HG03060 (cell line): Measurements from ENCODE around the gene ARPC1A.
A peak's percentile ranks its signal among the peaks of the same experiment; 100 is the strongest.
"Not testable (repeated sequence)": the region's sequence is repeated elsewhere in the genome, so short reads cannot be mapped to it uniquely, and the experiment has no call there.

Experiments used
- ATAC-seq: cut with Tn5 transposase; IDR thresholded peaks from one replicate; pipeline ENCODE4 v1.9.1; 2021; ENCODE audit warnings: low read depth, moderate number of reproducible peaks; ENCODE audit not compliant: unreplicated experiment

The ARPC1A gene

GRCh38 chr7:99366646-99367045, 40.9 kb downstream of the ARPC1A start:
- ATAC-seq: no peak

GRCh38 chr7:99368750-99369389, 43.2 kb downstream of the ARPC1A start:
- ATAC-seq: no peak

- no peak for ATAC-seq
Measured at GRCh38 chr7:99369767-99370391, 44.2 kb downstream of the ARPC1A start.

GRCh38 chr7:99371376-99371920, 45.8 kb downstream of the ARPC1A start:
- no peak for ATAC-seq

GRCh38 chr7:99372275-99373090, 46.8 kb downstream of the ARPC1A start:
- ATAC-seq: no peak

- ATAC-seq: no peak
Measured at GRCh38 chr7:99373091-99374066, 47.7 kb downstream of the ARPC1A start.

- ATAC-seq: peak; percentile 31
Measured at GRCh38 chr7:99374111-99375064, 48.7 kb downstream of the ARPC1A start, which contains the start of gene ARPC1B. Gene ARPC1B (plus strand): TSS chr7:99374730. CDS start chr7:99385715, 10,985 bp downstream.

GRCh38 chr7:99375070-99375807, 49.5 kb downstream of the ARPC1A start:
- no peak for ATAC-seq

- no peak for ATAC-seq
Measured at GRCh38 chr7:99379043-99379577, 53.4 kb downstream of the ARPC1A start.

- not testable (repeated sequence) for ATAC-seq
Measured at GRCh38 chr7:99379693-99380031, 54.0 kb downstream of the ARPC1A start.

- ATAC-seq: no peak
Measured at GRCh38 chr7:99380032-99380822, 54.5 kb downstream of the ARPC1A start.

GRCh38 chr7:99380823-99381663, 55.3 kb downstream of the ARPC1A start:
- ATAC-seq: peak; percentile 64

- ATAC-seq: no peak
Measured at GRCh38 chr7:99381664-99382075, 56.0 kb downstream of the ARPC1A start.

GRCh38 chr7:99383203-99383602, 57.5 kb downstream of the ARPC1A start:
- no peak for ATAC-seq

- no peak for ATAC-seq
Measured at GRCh38 chr7:99383791-99384370, 58.2 kb downstream of the ARPC1A start.

GRCh38 chr7:99384523-99384922, 58.8 kb downstream of the ARPC1A start:
- no peak for ATAC-seq
